WTC11 (cell line): Measurements from ENCODE around the gene RRAD. TPM values are rescaled to one million over a fixed set of nuclear protein-coding genes. Genes with fewer than 3 reads are reported as not detected.

Experiments used
- ATAC-seq: fragments of 200-7000 bp; cut with Tn5 transposase; 2 replicates; pipeline ENCODE4 v1.10.0; 2021; ENCODE audit warnings: mild to moderate bottlenecking, moderate library complexity
- CTCF ChIA-PET: fragments of 300-600 bp; sonication (Branson Sonifier 250); formaldehyde crosslinking; loops from one replicate; lab custom pipeline; 2021; ENCODE audit warnings: antibody characterized with exemption; lab: Charles Lee
- POLR2A ChIA-PET: fragments of 350-600 bp; sonication (Branson Sonifier 250); formaldehyde crosslinking; loops from one replicate; lab custom pipeline; 2021; ENCODE audit warnings: antibody characterized with exemption; lab: Charles Lee
- DNase-seq: peaks from one replicate; pipeline ENCODE4 v3.0.0; 2021; ENCODE audit warnings: low spot score
- H3K27ac Mint-ChIP-seq: 2 replicates; pipeline ENCODE4 v1.8.0; 2021; ENCODE audit warnings: mixed read lengths
- H3K27me3 Mint-ChIP-seq: 2 replicates; pipeline ENCODE4 v1.8.0; 2021; ENCODE audit warnings: low read depth, mild to moderate bottlenecking, moderate library complexity, mixed read lengths
- H3K36me3 Mint-ChIP-seq: 2 replicates; pipeline ENCODE4 v1.8.0; 2021; ENCODE audit warnings: mixed read lengths
- H3K4me1 Mint-ChIP-seq: 2 replicates; pipeline ENCODE4 v1.8.0; 2022; ENCODE audit warnings: mixed read lengths
- H3K4me3 Mint-ChIP-seq: 2 replicates; pipeline ENCODE4 v1.8.0; 2021; ENCODE audit warnings: mild to moderate bottlenecking, moderate library complexity, mixed read lengths
- H3K9me3 Mint-ChIP-seq: 2 replicates; pipeline ENCODE4 v1.8.0; 2021; ENCODE audit warnings: mixed read lengths
- CREB1 ChIP-seq: sonication (generic); formaldehyde crosslinking; IDR thresholded peaks from 2 replicates; pipeline ENCODE4 v1.8.0; 2023; ENCODE audit warnings: mild to moderate bottlenecking, missing genetic modification reagents
- ESRRA ChIP-seq: sonication (generic); formaldehyde crosslinking; IDR thresholded peaks from 2 replicates; pipeline ENCODE4 v1.8.1; 2022; ENCODE audit warnings: mild to moderate bottlenecking, missing genetic modification reagents, borderline replicate concordance
- MLX ChIP-seq: sonication (generic); formaldehyde crosslinking; IDR thresholded peaks from 2 replicates; pipeline ENCODE4 v1.8.1; 2023; ENCODE audit warnings: mild to moderate bottlenecking, missing genetic modification reagents, moderate library complexity
- MXD4 ChIP-seq: fragments of 250-450 bp; sonication (Bioruptor Pico); IDR thresholded peaks from 2 replicates; pipeline ENCODE4 v1.8.0; 2021; ENCODE audit warnings: mild to moderate bottlenecking, moderate library complexity, borderline replicate concordance
- MYBL2 ChIP-seq: sonication (generic); formaldehyde crosslinking; IDR thresholded peaks from 2 replicates; pipeline ENCODE4 v1.8.1; 2023; ENCODE audit warnings: mild to moderate bottlenecking, moderate library complexity, missing genetic modification reagents
- NR2C2 ChIP-seq: sonication (generic); formaldehyde crosslinking; IDR thresholded peaks from 2 replicates; pipeline ENCODE4 v1.8.0; 2022; ENCODE audit warnings: mild to moderate bottlenecking, missing genetic modification reagents
- SOX15 ChIP-seq: fragments of 250-450 bp; sonication (Bioruptor Pico); IDR thresholded peaks from 2 replicates; pipeline ENCODE4 v1.9.0; 2021; ENCODE audit warnings: mild to moderate bottlenecking
- SP1 ChIP-seq: sonication (generic); formaldehyde crosslinking; conservative IDR thresholded peaks from 2 replicates; pipeline ENCODE4 v1.8.1; 2022; ENCODE audit warnings: missing genetic modification reagents
- TEAD1 ChIP-seq: sonication (generic); formaldehyde crosslinking; IDR thresholded peaks from 2 replicates; pipeline ENCODE4 v1.8.0; 2022; ENCODE audit warnings: mild to moderate bottlenecking, missing genetic modification reagents
- TP53 ChIP-seq: sonication (generic); formaldehyde crosslinking; IDR thresholded peaks from 2 replicates; pipeline ENCODE4 v1.8.1; 2023; ENCODE audit warnings: mild to moderate bottlenecking, missing genetic modification reagents
- USF1 ChIP-seq: sonication (generic); formaldehyde crosslinking; IDR thresholded peaks from 2 replicates; pipeline ENCODE4 v1.8.0; 2022; ENCODE audit warnings: mild to moderate bottlenecking, missing genetic modification reagents
- ZNF281 ChIP-seq: sonication (generic); formaldehyde crosslinking; IDR thresholded peaks from 2 replicates; pipeline ENCODE4 v1.8.0; 2023; ENCODE audit warnings: mild to moderate bottlenecking, missing genetic modification reagents
- ZNF317 ChIP-seq: sonication (generic); formaldehyde crosslinking; IDR thresholded peaks from 2 replicates; pipeline ENCODE4 v1.8.1; 2023; ENCODE audit warnings: low read depth, mild to moderate bottlenecking, moderate library complexity, missing genetic modification reagents, borderline replicate concordance
- total RNA-seq: library from RNA; stranded (reverse); gene quantifications from 3 replicates; pipeline ENCODE4 v1.2.3, GENCODE V29; 2021
- TF ChIP-seq, protein P1 (sequence below): fragments of 250-450 bp; sonication (Bioruptor Pico); conservative IDR thresholded peaks from 2 replicates; pipeline ENCODE4 v1.9.0; 2021; ENCODE audit warnings: mild to moderate bottlenecking
- TF ChIP-seq, protein P2 (sequence below): sonication (generic); formaldehyde crosslinking; IDR thresholded peaks from 2 replicates; pipeline ENCODE4 v1.8.0; 2022; ENCODE audit warnings: missing genetic modification reagents
- TF ChIP-seq, protein P3 (sequence below): sonication (generic); formaldehyde crosslinking; conservative IDR thresholded peaks from 2 replicates; pipeline ENCODE4 v1.8.1; 2023; ENCODE audit warnings: mild to moderate bottlenecking, low read depth, missing genetic modification reagents, moderate library complexity

The RRAD gene
- total RNA-seq, 1 experiment from 2014 or later = 0.52 TPM

DNA sequence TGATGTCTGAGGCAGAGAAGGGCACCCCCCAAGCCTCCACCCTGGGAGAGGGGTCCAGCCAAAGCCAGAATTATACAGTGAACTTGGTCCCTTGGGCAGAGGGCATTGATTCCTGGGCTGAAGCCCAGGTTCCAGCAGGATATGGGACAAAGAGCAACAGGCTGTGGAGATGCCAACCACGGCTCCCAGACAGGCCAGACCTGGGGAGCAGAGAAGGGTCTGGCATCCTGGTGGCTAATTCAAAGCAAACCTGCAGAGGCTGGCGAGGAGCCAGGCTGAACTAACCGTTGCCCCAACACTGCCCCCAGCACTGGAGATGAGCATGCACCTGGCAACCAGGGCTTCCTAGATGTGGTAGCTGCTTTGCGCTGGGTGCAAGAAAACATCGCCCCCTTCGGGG lies 38.7 kb upstream of the RRAD start:
- no peak for ATAC-seq
- TF ChIP-seq ZNF317 (CRISPR knock-in tag) (no peak), MLX (CRISPR knock-in tag) (no peak)
- Mint-ChIP-seq H3K4me3 (no peak overlapping the region), H3K27me3 (no peaks in the 10 kb centered on the region; the same call in 1 of the 2 replicates), H3K36me3 (no peaks in the 10 kb centered on the region), H3K9me3 (no peaks in the 10 kb centered on the region), H3K4me1 (peaks cover 9% of the 10 kb centered on the region), H3K27ac (no peak overlapping the region)
- CTCF ChIA-PET = interaction anchor here (0.8 to 4.3 kb wide), 6 partner anchors 10 to 206 kb away, joined by 3 to 27 read pairs (median 10); partner anchors contain the start of genes FBXL8, NOL3 and TRADD
- no peak for DNase-seq
- POLR2A ChIA-PET = no interaction called here

DNA sequence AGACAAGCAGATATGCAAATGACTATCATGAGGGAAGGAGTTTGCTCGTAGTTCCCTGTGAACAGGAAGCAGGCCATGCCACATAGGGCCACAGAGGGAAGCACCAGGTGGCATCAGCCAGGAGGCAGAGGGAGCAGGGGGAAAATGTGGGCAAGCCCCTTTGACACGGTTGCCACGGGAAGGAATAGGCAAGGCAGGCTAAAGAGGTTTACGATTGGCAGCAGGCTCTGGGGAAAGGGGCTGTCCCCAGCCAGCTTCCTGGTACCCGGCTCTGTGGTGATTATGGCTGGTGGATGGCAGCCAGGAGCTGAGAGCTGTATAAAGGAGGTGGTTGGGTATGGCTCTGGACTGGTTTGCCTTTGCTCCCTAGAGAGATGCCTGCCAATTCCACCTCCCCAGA lies 36.6 kb upstream of the RRAD start:
- peaks cover 8% of the 10 kb centered on the region; the same call in 1 of the 2 replicates for H3K27me3 Mint-ChIP-seq
- no peak for DNase-seq
- no peaks in the 10 kb centered on the region for H3K9me3 Mint-ChIP-seq
- no peak overlapping the region; the same call in 1 of the 2 replicates for H3K27ac Mint-ChIP-seq
- ATAC-seq = no peak
- ChIA-PET POLR2A (no interaction called here), CTCF (interaction anchor here (0.7 to 5.3 kb wide), 19 partner anchors 8 to 559 kb away, joined by 3 to 51 read pairs (median 10); partner anchors contain the start of genes B3GNT9, ELMO3, FBXL8 and NOL3)
- H3K36me3 Mint-ChIP-seq = no peaks in the 10 kb centered on the region
- peaks cover 9% of the 10 kb centered on the region for H3K4me1 Mint-ChIP-seq
- H3K4me3 Mint-ChIP-seq = peak overlapping the region; percentile 66
- TF ChIP-seq, protein P1, sequence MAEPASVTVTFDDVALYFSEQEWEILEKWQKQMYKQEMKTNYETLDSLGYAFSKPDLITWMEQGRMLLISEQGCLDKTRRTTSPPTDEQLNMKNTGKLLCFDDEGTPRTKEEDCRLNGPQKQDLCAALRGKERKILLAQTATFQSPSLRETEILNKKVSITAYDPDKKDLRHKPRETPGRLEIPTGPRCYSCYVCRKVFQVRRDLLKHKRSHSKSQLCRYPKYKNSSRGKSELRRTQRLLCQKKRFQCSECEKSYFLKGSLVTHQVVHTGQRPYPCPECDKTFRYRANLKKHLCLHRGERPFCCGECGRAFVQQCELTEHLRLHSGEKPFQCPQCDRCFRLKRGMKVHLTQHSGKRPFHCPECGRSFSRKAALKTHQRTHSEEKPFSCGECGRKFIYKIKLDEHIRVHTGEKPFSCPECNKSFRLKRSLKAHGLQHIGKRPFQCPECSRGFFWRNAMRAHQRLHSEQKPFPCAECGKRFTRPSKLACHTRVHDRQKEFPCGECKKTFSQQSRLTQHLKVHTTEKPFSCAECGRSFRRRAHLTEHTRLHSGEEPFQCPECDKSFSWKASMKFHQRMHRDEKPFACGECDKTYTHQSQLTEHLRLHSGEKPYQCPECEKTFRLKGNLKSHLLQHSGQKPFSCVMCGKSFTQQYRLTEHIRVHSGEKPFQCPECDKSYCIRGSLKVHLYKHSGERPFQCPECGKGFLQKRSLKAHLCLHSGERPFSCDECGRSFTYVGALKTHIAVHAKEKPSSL (CRISPR knock-in tag) = no peak
- TF ChIP-seq MYBL2 = no peak
- TF ChIP-seq MXD4 = no peak
- TF ChIP-seq ESRRA (CRISPR knock-in tag) = no peak
- no peak for TF ChIP-seq TEAD1 (CRISPR knock-in tag)
- no peak for TF ChIP-seq ZNF281 (CRISPR knock-in tag)
- no peak for TF ChIP-seq TP53 (CRISPR knock-in tag)
- no peak for TF ChIP-seq USF1 (CRISPR knock-in tag)
- TF ChIP-seq, protein P2, sequence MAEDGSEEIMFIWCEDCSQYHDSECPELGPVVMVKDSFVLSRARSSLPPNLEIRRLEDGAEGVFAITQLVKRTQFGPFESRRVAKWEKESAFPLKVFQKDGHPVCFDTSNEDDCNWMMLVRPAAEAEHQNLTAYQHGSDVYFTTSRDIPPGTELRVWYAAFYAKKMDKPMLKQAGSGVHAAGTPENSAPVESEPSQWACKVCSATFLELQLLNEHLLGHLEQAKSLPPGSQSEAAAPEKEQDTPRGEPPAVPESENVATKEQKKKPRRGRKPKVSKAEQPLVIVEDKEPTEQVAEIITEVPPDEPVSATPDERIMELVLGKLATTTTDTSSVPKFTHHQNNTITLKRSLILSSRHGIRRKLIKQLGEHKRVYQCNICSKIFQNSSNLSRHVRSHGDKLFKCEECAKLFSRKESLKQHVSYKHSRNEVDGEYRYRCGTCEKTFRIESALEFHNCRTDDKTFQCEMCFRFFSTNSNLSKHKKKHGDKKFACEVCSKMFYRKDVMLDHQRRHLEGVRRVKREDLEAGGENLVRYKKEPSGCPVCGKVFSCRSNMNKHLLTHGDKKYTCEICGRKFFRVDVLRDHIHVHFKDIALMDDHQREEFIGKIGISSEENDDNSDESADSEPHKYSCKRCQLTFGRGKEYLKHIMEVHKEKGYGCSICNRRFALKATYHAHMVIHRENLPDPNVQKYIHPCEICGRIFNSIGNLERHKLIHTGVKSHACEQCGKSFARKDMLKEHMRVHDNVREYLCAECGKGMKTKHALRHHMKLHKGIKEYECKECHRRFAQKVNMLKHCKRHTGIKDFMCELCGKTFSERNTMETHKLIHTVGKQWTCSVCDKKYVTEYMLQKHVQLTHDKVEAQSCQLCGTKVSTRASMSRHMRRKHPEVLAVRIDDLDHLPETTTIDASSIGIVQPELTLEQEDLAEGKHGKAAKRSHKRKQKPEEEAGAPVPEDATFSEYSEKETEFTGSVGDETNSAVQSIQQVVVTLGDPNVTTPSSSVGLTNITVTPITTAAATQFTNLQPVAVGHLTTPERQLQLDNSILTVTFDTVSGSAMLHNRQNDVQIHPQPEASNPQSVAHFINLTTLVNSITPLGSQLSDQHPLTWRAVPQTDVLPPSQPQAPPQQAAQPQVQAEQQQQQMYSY (CRISPR knock-in tag) = no peak
- TF ChIP-seq, protein P3, sequence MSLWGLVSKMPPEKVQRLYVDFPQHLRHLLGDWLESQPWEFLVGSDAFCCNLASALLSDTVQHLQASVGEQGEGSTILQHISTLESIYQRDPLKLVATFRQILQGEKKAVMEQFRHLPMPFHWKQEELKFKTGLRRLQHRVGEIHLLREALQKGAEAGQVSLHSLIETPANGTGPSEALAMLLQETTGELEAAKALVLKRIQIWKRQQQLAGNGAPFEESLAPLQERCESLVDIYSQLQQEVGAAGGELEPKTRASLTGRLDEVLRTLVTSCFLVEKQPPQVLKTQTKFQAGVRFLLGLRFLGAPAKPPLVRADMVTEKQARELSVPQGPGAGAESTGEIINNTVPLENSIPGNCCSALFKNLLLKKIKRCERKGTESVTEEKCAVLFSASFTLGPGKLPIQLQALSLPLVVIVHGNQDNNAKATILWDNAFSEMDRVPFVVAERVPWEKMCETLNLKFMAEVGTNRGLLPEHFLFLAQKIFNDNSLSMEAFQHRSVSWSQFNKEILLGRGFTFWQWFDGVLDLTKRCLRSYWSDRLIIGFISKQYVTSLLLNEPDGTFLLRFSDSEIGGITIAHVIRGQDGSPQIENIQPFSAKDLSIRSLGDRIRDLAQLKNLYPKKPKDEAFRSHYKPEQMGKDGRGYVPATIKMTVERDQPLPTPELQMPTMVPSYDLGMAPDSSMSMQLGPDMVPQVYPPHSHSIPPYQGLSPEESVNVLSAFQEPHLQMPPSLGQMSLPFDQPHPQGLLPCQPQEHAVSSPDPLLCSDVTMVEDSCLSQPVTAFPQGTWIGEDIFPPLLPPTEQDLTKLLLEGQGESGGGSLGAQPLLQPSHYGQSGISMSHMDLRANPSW (CRISPR knock-in tag) = no peak
- TF ChIP-seq SOX15 (CRISPR knock-in tag) = no peak
- no peak for TF ChIP-seq NR2C2 (CRISPR knock-in tag)
- TF ChIP-seq SP1 (CRISPR knock-in tag) = no peak
- TF ChIP-seq CREB1 = no peak
